Metanephros (tissue), 1 donor: Measurements from ENCODE around the gene AAGAB. TPM values are rescaled to one million over a fixed set of nuclear protein-coding genes. Genes with fewer than 3 reads are reported as not detected.

Experiments
- total RNA-seq: library from RNA; depleted of rRNA; stranded (reverse); fragments of >200 nt; gene quantifications from one replicate; pipeline ENCODE4 v1.2.3, GENCODE V29; 2014

Gene AAGAB, protein sequence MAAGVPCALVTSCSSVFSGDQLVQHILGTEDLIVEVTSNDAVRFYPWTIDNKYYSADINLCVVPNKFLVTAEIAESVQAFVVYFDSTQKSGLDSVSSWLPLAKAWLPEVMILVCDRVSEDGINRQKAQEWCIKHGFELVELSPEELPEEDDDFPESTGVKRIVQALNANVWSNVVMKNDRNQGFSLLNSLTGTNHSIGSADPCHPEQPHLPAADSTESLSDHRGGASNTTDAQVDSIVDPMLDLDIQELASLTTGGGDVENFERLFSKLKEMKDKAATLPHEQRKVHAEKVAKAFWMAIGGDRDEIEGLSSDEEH
- 50.5 TPM for total RNA-seq

GRCh38 chr15:67254238-67255175 is at the start of gene AAGAB, which contains the start of gene IQCH:
Gene AAGAB (minus strand): TSS chr15:67254661. CDS start chr15:67254631, 30 bp downstream.
Gene IQCH (plus strand): TSS chr15:67254786. CDS start chr15:67254897, 111 bp downstream.

Other genes with a start within 250 kb of the AAGAB start
- 40.8 TPM for gene SMAD3, start 189.1 kb downstream of the AAGAB start, total RNA-seq
- 4.8 TPM for gene IQCH, start 125 bp upstream of the AAGAB start, total RNA-seq